HepG2 (cell line): Measurements from ENCODE around the gene ANKS3. TPM values are rescaled to one million over a fixed set of nuclear protein-coding genes. Genes with fewer than 3 reads are reported as not detected.

Experiments used
- ARID5B ChIP-seq: IDR thresholded peaks from 2 replicates; pipeline ENCODE4 v1.4.0; 2020; ENCODE audit warnings: mild to moderate bottlenecking, missing genetic modification reagents
- ATF1 ChIP-seq: IDR thresholded peaks from 2 replicates; pipeline ENCODE4 v1.6.1; 2016; ENCODE audit warnings: mild to moderate bottlenecking, control low read depth
- ESRRA ChIP-seq: sonication (generic); formaldehyde crosslinking; IDR thresholded peaks from 2 replicates; pipeline ENCODE4 v1.5.1; 2020; ENCODE audit warnings: mild to moderate bottlenecking, low read depth, missing genetic modification reagents
- ETV5 ChIP-seq: IDR thresholded peaks from 2 replicates; pipeline ENCODE4 v1.6.1; 2018; ENCODE audit warnings: missing biosample characterization, missing genetic modification reagents, inconsistent platforms, borderline replicate concordance
- FOXK1 ChIP-seq: sonication (generic); formaldehyde crosslinking; IDR thresholded peaks from 2 replicates; pipeline ENCODE4 v1.4.0; 2020; ENCODE audit warnings: low read depth, missing genetic modification reagents, borderline replicate concordance
- GTF3A ChIP-seq: sonication (generic); formaldehyde crosslinking; conservative IDR thresholded peaks from 2 replicates; pipeline ENCODE4 v1.4.0; 2020; ENCODE audit warnings: mild to moderate bottlenecking, missing genetic modification reagents
- IRF9 ChIP-seq: sonication (generic); formaldehyde crosslinking; IDR thresholded peaks from 2 replicates; pipeline ENCODE4 v1.8.0; 2022; ENCODE audit warnings: missing genetic modification reagents, mild to moderate bottlenecking, borderline replicate concordance
- MXD1 ChIP-seq: sonication (generic); formaldehyde crosslinking; IDR thresholded peaks from 2 replicates; pipeline ENCODE4 v1.4.0; 2020; ENCODE audit warnings: mild to moderate bottlenecking, missing genetic modification reagents
- NFATC3 ChIP-seq: sonication (generic); formaldehyde crosslinking; IDR thresholded peaks from 2 replicates; pipeline ENCODE4 v1.5.1; 2020; ENCODE audit warnings: mild to moderate bottlenecking, missing genetic modification reagents
- NR0B2 ChIP-seq: sonication (generic); formaldehyde crosslinking; IDR thresholded peaks from 2 replicates; pipeline ENCODE4 v1.4.0; 2020; ENCODE audit warnings: mild to moderate bottlenecking, missing genetic modification reagents
- PHF21A ChIP-seq: sonication (generic); formaldehyde crosslinking; IDR thresholded peaks from 2 replicates; pipeline ENCODE4 v1.5.0; 2020; ENCODE audit warnings: mild to moderate bottlenecking, missing genetic modification reagents
- RXRB ChIP-seq: IDR thresholded peaks from 2 replicates; pipeline ENCODE4 v1.6.1; 2016; ENCODE audit warnings: borderline replicate concordance, missing genetic modification reagents, missing compliant biosample characterization
- TBP ChIP-seq: sonication (generic); formaldehyde crosslinking; IDR thresholded peaks from 2 replicates; pipeline ENCODE4 v1.5.0; 2020; ENCODE audit warnings: missing genetic modification reagents
- THAP8 ChIP-seq: sonication (generic); formaldehyde crosslinking; IDR thresholded peaks from 2 replicates; pipeline ENCODE4 v1.5.1; 2020; ENCODE audit warnings: missing genetic modification reagents, mild to moderate bottlenecking, borderline replicate concordance
- U2AF1 ChIP-seq: fragments of 200-400 bp; formaldehyde crosslinking; optimal IDR thresholded peaks from 2 replicates; pipeline ENCODE3; 2017; ENCODE audit warnings: mild to moderate bottlenecking, low read depth, low read length
- ZBTB44 ChIP-seq: sonication (generic); formaldehyde crosslinking; IDR thresholded peaks from 2 replicates; pipeline ENCODE4 v1.4.0; 2020; ENCODE audit warnings: missing genetic modification reagents
- ZMYM3 ChIP-seq: sonication (generic); formaldehyde crosslinking; IDR thresholded peaks from 2 replicates; pipeline ENCODE4 v1.5.1; 2020; ENCODE audit warnings: mild to moderate bottlenecking, missing genetic modification reagents
- ZNF432 ChIP-seq: sonication (generic); formaldehyde crosslinking; IDR thresholded peaks from 2 replicates; pipeline ENCODE4 v1.5.0; 2020; ENCODE audit warnings: missing genetic modification reagents, mild to moderate bottlenecking, borderline replicate concordance
- ZNF782 ChIP-seq: sonication (generic); formaldehyde crosslinking; IDR thresholded peaks from 2 replicates; pipeline ENCODE4 v1.4.0; 2020; ENCODE audit warnings: missing genetic modification reagents, mild to moderate bottlenecking, borderline replicate concordance
- polyA plus RNA-seq, 8 experiments: library from polyadenylated mRNA; depleted of rRNA in 3 of 8; stranded (reverse) in 7 of 8; unstranded in 1 of 8; fragments of >200 nt; fragmentation: Illumina TruSeq in 4 of 8; extraction: Trizol in 4 of 8; gene quantifications; 2 replicates each; pipeline versions ENCODE4 v1.2.1 to v1.2.3, GENCODE V29; 2011 to 2016; ENCODE audit warnings: low read depth in 4 of 8, missing spikeins in 1 of 8, mixed read lengths in 1 of 8; ENCODE audit not compliant: insufficient read depth in 1 of 8
- total RNA-seq, 5 experiments: library from RNA; depleted of rRNA; stranded (reverse); fragments of >200 nt; fragmentation: Illumina TruSeq; extraction: Trizol; gene quantifications; 2 replicates each; pipeline ENCODE4 v1.2.3, GENCODE V29; 2016; ENCODE audit warnings: low read depth in 1 of 5

The ANKS3 gene
- total and polyA plus RNA-seq, 2 of the 13 experiments (the other 11 are each of a cell fraction or from before 2014, with no cell fraction given) = 11.4 to 15.9 TPM

GRCh38 chr16:4768549-4769305 is 34.7 kb upstream of the ANKS3 start (continued):
- TF ChIP-seq U2AF1 (no peak), GTF3A (CRISPR knock-in tag) (no peak), NR0B2 (CRISPR knock-in tag) (0 out of 2 replicates have a peak, but pooled peaks have one; percentile 69), ZMYM3 (CRISPR knock-in tag) (peak; percentile 98), ATF1 (0 out of 2 replicates have a peak, but pooled peaks have one; percentile 21), ESRRA (CRISPR knock-in tag) (peak; percentile 43; the same call in 1 of the 2 replicates), FOXK1 (peak; percentile 73; the same call in 1 of the 2 replicates), TBP (CRISPR knock-in tag) (no peak), THAP8 (CRISPR knock-in tag) (peak; percentile 56; the same call in 1 of the 2 replicates), ARID5B (CRISPR knock-in tag) (0 out of 2 replicates have a peak, but pooled peaks have one; percentile 25), PHF21A (peak; percentile 76; the same call in 1 of the 2 replicates), ETV5 (CRISPR knock-in tag) (peak; percentile 79), MXD1 (peak; percentile 53; the same call in 1 of the 2 replicates), ZBTB44 (CRISPR knock-in tag) (no peak), RXRB (CRISPR knock-in tag) (peak; percentile 24; the same call in 1 of the 2 replicates), ZNF432 (no peak), NFATC3 (CRISPR knock-in tag) (no peak), ZNF782 (0 out of 2 replicates have a peak, but pooled peaks have one; percentile 34), IRF9 (CRISPR knock-in tag) (peak; percentile 83; the same call in 1 of the 2 replicates)
